Large intestine (tissue), 3 donors: ENCODE results near the gene MEX3A. TPM values are rescaled to one million over a fixed set of nuclear protein-coding genes. Genes with fewer than 3 reads are reported as not detected.

ENCODE experiments used
- DNase-seq, 2 donors: peaks; one replicate each; pipeline versions ENCODE4 v3.0.0 to v3.0.0-alpha.2; 2013
- H3K27ac ChIP-seq: one replicate; pipeline ENCODE4 v1.5.1; 2013; ENCODE audit warnings: low read length
- H3K27me3 ChIP-seq: 2 replicates; pipeline ENCODE4 v1.6.1; 2013; ENCODE audit warnings: low read length; ENCODE audit not compliant: control insufficient read depth, insufficient read depth
- H3K36me3 ChIP-seq: 2 replicates; pipeline ENCODE4 v1.6.1; 2013; ENCODE audit warnings: low read length; ENCODE audit not compliant: control insufficient read depth, insufficient read depth
- H3K4me1 ChIP-seq: one replicate; pipeline ENCODE4 v1.6.1; 2013; ENCODE audit warnings: low read length; ENCODE audit not compliant: control insufficient read depth, insufficient read depth
- H3K4me3 ChIP-seq: one replicate; pipeline ENCODE4 v1.5.1; 2013; ENCODE audit warnings: low read length
- H3K9me3 ChIP-seq: one replicate; pipeline ENCODE4 v1.6.1; 2013; ENCODE audit warnings: mild to moderate bottlenecking, low read depth, low read length, moderate library complexity; ENCODE audit not compliant: control insufficient read depth
- WGBS: methylation state at CpG from one replicate; pipeline ENCODE4 v1.1.5; 2013; ENCODE audit warnings: low lambda C conversion rate; ENCODE audit not compliant: insufficient coverage; 5-methylcytosine and 5-hydroxymethylcytosine counted together
- polyA plus RNA-seq: library from polyadenylated mRNA; unstranded; fragments of 120-200 nt; gene quantifications from one replicate; pipeline ENCODE4 v1.2.1, GENCODE V29; 2013

Gene MEX3A
- polyA plus RNA-seq, 1 donor: 8.4 TPM

DNA sequence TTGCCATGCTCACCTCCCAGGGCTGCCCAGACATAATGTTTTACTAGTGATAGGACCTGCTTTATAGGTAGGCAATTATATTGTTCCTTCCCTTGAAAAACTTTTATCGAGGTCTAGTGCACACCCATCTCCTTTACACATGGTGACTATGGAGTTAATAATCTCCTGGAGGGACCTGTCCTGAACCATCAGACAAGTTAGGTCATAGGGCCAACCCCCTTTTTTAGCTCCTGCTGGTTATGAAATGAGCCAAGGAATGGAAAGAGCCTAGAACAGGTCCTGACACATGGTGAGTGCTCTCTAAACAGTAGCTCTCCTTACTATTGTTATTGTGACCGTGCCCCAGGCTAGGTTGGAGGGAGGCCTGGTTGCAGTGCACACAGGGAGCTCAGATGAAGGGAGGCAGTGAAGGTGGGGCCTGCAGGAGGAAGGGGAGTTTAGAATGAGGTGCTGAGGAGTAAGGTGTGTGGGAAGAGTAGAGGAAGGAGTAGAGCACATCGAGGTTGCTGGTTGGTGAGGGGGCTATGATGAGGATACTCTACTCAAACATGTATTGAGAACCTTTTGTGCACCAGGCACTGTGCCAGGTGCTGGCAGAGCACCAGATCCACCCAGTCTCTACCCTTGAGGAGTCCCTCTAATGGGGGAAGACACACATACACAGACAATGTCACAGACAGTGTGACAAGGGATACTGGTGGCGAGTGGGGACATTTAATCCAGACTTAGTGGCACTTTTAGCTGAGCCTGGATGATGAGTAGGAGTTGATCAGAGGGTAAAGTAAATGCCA, 18.1 kb upstream of the MEX3A start:
- DNase-seq: no peak
- Histone ChIP-seq H3K4me1 (peaks cover 64% of the 10 kb centered on the region), H3K27ac (no peak overlapping the region), H3K27me3 (no peaks in the 10 kb centered on the region), H3K9me3 (no peaks in the 10 kb centered on the region), H3K36me3 (no peaks in the 10 kb centered on the region), H3K4me3 (no peak overlapping the region)
- WGBS: no CpG with 5 or more reads among the region's 4 CpGs

DNA sequence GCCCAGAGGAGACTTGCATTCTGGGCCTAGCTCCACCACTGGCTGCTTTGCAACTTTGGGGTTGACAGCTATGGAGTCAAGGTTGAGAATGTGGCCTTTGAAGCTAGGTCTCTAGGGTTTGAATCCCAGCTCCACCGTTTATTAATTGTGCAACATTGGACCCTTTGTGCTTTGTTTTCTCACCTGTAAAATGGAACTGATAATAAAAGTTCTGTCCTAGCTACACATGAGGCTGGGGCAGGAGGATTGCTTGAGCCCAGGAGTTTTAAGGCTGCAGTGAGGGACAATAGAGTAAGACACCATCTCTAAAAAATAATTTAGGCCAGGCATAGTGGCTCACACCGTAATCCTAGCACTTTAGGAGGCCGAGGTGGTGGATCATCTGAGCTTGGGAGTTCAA, 17.0 kb upstream of the MEX3A start:
- WGBS: no CpG with 5 or more reads among the region's 3 CpGs
- Histone ChIP-seq H3K4me3 (no peak overlapping the region), H3K27ac (no peak overlapping the region), H3K27me3 (no peaks in the 10 kb centered on the region), H3K36me3 (no peaks in the 10 kb centered on the region), H3K4me1 (peaks cover 52% of the 10 kb centered on the region), H3K9me3 (no peaks in the 10 kb centered on the region)
- DNase-seq: no peak

DNA sequence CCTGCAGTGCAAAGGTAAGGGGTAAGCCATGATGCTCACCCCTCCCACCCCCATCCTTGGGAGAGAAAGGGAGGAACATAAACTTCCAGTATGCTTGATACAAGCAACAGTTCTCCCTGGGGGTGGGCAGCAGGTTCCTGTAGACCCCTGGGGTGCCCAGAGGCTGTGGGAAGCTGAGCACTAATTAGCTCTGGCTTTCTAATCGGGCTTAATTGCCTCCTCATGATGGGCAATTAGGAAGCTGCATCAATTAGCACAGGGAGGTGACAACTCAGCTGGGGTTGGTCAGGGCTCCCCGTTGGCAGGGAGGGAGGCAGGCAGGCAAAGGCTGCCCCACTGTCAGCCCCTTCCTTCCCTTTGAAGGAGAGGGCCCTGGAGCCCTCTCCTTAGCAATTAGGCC, 16.5 kb upstream of the MEX3A start:
- Histone ChIP-seq H3K4me1 (peaks cover 47% of the 10 kb centered on the region), H3K4me3 (no peak overlapping the region), H3K9me3 (no peaks in the 10 kb centered on the region), H3K27ac (no peak overlapping the region), H3K27me3 (no peaks in the 10 kb centered on the region), H3K36me3 (peaks cover 3% of the 10 kb centered on the region)
- no peak for DNase-seq
- WGBS: no CpG with 5 or more reads among the region's 2 CpGs

DNA sequence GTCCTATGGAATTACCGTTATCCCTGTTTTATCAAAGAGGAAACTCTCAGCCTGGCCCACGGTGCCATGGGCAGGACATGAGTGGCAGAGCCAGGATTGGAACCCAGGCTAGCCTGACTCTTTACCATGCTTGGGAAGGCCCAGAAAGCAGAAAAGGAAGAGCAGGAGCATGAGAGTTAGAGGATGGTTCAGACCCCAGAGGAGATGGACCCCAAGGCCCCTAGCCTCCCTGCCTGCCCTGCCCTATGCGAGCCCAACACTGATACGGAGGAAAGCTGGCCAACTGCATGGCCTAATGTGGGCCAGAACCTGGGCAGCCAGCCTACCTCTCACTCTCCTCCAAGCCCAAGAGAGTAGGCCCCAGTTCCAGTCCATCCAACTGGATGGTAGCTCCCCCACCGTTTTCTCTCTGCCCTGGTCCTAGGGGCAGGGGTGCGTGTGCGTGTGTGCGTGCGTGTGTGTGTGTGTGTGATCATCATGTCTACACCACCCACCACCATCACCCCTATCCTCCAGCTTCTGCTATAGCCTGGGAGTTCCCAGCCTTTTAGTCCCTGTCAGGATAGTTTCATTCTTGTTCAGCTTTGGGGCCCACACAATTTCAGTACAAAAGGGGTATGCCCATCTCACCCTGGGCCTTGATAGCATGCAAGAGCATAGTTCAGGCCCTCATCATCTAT, 15.4 kb upstream of the MEX3A start:
- H3K27ac ChIP-seq: no peak overlapping the region
- H3K9me3 ChIP-seq: no peaks in the 10 kb centered on the region
- WGBS: no CpG with 5 or more reads among the region's 9 CpGs
- H3K36me3 ChIP-seq: peaks cover 4% of the 10 kb centered on the region
- no peak for DNase-seq
- H3K27me3 ChIP-seq: no peaks in the 10 kb centered on the region
- no peak overlapping the region for H3K4me3 ChIP-seq
- peaks cover 36% of the 10 kb centered on the region for H3K4me1 ChIP-seq

GRCh38 chr1:156096640-156097391, 14.6 kb upstream of the MEX3A start:
- no peaks in the 10 kb centered on the region for H3K9me3 ChIP-seq
- no peak overlapping the region for H3K4me3 ChIP-seq
- H3K27me3 ChIP-seq: no peaks in the 10 kb centered on the region
- peak; percentile 76 to 77 for DNase-seq
- peak overlapping the region; percentile 40 for H3K27ac ChIP-seq
- H3K36me3 ChIP-seq: peaks cover 4% of the 10 kb centered on the region
- peaks cover 28% of the 10 kb centered on the region for H3K4me1 ChIP-seq
- WGBS: no CpG with 5 or more reads among the region's 14 CpGs

DNA sequence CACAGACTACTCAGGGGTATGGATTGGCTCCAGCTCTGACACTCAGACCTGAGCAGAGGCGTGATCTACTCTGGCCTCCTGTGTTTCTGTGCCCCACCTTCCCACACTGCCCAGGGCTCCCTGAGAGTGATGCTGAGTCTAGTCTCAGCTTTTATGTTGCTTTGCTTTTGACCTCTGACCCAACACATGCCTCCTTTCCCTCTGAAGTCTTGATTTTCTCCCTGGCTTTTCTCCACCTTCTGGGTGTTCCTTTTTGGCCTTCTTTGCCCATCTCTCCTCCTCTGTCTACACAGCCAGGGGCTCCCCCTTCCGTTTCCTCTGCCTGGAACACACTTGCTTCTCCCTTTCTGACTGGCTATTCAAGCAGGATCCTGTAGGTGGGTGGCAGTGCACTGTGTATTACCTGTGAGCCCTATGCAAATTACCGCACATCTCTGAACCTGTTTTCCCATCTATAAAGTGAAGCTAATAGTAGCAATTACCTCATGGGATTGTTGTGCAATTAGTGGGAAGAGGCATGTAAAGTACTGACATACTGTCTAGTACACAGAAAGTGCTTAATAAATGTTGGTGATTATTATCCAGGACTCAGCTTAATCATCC, 13.7 kb upstream of the MEX3A start:
- Histone ChIP-seq H3K27ac (no peak overlapping the region), H3K4me1 (peaks cover 25% of the 10 kb centered on the region), H3K4me3 (no peak overlapping the region), H3K36me3 (peaks cover 4% of the 10 kb centered on the region), H3K27me3 (no peaks in the 10 kb centered on the region), H3K9me3 (no peaks in the 10 kb centered on the region)
- whole genome bisulfite sequencing: 100% methylated on average over 1 of the region's 3 CpGs
- DNase-seq: no peak

DNA sequence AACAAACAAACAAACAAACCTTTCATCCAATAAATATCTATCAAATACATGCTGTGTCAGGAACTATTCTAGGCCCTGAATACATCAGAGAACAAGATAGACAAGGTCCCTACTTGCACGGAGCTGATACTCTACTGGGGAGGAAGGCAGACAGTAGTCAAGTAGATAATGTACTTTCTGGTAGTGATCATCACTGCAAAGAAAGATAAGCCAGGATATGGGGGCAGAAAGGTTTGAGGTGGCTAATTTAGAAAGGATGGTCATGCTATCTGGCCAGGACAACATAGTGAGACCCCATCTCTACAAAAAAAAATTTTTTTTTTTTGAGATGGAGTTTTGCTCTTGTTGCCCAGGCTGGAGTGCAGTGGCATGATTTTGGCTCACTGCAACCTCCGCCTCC, 9.3 kb upstream of the MEX3A start:
- WGBS: no CpG with 5 or more reads among the region's 2 CpGs
- Histone ChIP-seq H3K4me3 (no peak overlapping the region), H3K36me3 (peaks cover 4% of the 10 kb centered on the region), H3K4me1 (peaks cover 8% of the 10 kb centered on the region), H3K27ac (no peak overlapping the region), H3K9me3 (no peaks in the 10 kb centered on the region), H3K27me3 (no peaks in the 10 kb centered on the region)
- no peak for DNase-seq

GRCh38 chr1:156090840-156091188, 8.5 kb upstream of the MEX3A start:
- Histone ChIP-seq H3K4me1 (peaks cover 1% of the 10 kb centered on the region), H3K27me3 (no peaks in the 10 kb centered on the region), H3K27ac (no peak overlapping the region), H3K9me3 (no peaks in the 10 kb centered on the region), H3K4me3 (no peak overlapping the region), H3K36me3 (peaks cover 4% of the 10 kb centered on the region)
- WGBS: no CpG with 5 or more reads among the region's 14 CpGs
- peak; percentile 77 to 84 for DNase-seq

DNA sequence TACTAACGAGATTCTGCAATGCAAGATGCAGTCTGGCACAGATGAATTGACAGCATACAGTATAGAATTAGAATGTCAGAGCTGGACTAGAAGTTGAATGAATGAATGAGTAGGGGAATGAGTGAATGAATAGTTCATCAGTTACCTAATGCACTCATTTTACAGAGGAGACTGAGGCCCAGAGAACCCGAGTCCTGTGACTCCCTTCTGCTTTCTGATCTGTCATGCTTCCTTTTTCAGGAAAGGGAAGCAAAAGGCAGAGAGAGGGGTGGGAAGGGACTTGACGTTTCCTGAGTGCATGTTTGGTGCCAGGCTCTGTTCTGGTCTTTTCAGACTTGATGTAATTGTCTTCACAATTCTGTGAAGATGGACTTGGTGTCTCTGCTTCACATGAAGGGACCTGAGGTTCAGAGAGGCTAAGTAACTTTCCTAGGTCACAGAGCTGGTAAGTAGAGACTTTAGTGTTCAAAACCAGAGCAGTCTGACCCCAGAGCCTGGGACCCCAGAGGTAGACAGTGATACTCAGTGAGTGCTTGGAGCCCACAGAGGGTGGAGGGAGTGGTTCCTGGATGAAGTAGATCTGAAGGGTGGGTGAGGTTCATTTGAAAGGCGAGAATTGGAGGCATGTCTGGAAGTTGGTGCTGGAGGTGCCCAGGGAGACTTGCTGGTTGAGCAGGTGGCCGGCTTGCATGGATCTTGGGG, 8.0 kb upstream of the MEX3A start:
- WGBS: no CpG with 5 or more reads among the region's 5 CpGs
- Histone ChIP-seq H3K9me3 (no peaks in the 10 kb centered on the region), H3K36me3 (peaks cover 4% of the 10 kb centered on the region), H3K27ac (no peak overlapping the region), H3K4me1 (no peaks in the 10 kb centered on the region), H3K27me3 (no peaks in the 10 kb centered on the region), H3K4me3 (no peak overlapping the region)
- no peak for DNase-seq

DNA sequence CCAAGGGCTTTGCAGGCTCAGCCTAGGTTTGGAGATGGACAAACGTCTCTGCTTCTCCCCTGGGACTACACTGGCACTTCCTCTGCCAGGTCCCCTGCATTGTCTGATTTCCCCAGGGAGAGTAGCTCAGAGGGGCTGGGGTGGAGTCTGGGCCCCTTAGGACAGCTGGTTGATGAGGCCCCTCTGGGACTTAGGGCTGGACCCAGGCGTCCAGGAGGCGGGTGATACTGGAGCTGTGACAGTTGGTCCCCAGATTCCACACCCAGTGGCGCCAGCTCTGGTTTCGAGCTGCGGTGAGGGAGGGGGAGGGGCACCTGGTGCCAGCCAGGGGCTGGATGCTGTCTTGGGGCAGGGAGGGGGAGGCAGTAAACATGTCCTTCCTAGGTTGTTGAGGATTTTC, 7.4 kb upstream of the MEX3A start:
- Histone ChIP-seq H3K4me1 (no peaks in the 10 kb centered on the region), H3K9me3 (no peaks in the 10 kb centered on the region), H3K27me3 (no peaks in the 10 kb centered on the region), H3K36me3 (peaks cover 4% of the 10 kb centered on the region), H3K27ac (no peak overlapping the region), H3K4me3 (no peak overlapping the region)
- WGBS: no CpG with 5 or more reads among the region's 6 CpGs
- no peak for DNase-seq
